22Rv1 (cell line): Measurements from ENCODE around the gene HCN1.
A peak's percentile ranks its signal among the peaks of the same experiment; 100 is the strongest.

Source experiments
- H3K27ac ChIP-seq: fragments of 450-650 bp; 2 replicates; pipeline ENCODE4 v1.5.1; 2017
- CTCF ChIP-seq: fragments of 450-650 bp; IDR thresholded peaks from 2 replicates; pipeline ENCODE4 v1.5.1; 2017; ENCODE audit warnings: mild to moderate bottlenecking
- ZFX ChIP-seq: fragments of 450-650 bp; IDR thresholded peaks from 2 replicates; pipeline ENCODE4 v1.6.1; 2017; ENCODE audit warnings: antibody characterized with exemption, borderline replicate concordance

The HCN1 gene

GRCh38 chr5:45264447-45264846 is 431.7 kb downstream of the HCN1 start:
- TF ChIP-seq ZFX = no peak
- no peak for TF ChIP-seq CTCF
- H3K27ac ChIP-seq = no peak overlapping the region

GRCh38 chr5:45262061-45262590 is 434.1 kb downstream of the HCN1 start:
- no peak for TF ChIP-seq ZFX
- TF ChIP-seq CTCF = no peak
- no peak overlapping the region for H3K27ac ChIP-seq

- no peak overlapping the region for H3K27ac ChIP-seq
- no peak for TF ChIP-seq ZFX
- no peak for TF ChIP-seq CTCF
Measured at GRCh38 chr5:45261125-45261524, 435.1 kb downstream of the HCN1 start.

DNA sequence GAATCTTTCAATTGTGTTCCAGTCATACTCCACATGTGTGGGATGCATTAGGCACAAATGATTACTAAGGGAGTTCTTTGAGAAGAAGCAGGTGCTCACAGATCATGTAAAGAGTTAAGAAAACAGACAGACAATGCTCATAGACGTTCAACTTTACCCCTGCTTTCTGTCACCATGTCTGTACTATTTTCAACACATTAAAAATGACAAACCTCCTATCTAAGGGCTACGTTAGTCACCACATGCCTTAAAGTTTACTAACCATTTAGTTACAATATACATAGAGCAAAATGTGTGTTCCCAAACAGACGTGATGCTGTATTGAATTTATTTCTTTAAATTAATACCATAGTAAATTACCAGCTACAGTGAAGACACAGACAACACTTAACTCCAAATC is 435.9 kb downstream of the HCN1 start:
- no peak for TF ChIP-seq CTCF
- no peak for TF ChIP-seq ZFX
- no peak overlapping the region for H3K27ac ChIP-seq

DNA sequence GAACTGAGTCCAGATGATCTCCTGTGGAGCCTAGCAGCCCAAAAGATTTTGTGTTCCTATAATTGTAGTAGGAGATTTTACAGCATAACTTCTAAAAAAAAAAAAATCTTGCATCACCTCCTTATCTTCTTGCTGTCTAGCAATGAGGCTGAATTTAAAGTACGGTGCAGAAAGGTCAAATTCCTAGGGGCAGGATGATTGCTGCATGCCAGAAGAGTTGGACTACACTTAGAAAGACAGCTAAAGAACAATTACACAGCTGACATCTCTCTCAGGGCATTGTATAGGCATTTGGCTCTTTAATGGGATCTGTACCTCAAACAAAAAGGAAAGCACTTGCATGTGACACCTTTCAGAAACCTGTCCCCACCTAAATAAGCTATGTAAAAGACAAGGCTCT is 443.2 kb downstream of the HCN1 start:
- H3K27ac ChIP-seq = no peak overlapping the region
- TF ChIP-seq ZFX (no peak), CTCF (no peak)

DNA sequence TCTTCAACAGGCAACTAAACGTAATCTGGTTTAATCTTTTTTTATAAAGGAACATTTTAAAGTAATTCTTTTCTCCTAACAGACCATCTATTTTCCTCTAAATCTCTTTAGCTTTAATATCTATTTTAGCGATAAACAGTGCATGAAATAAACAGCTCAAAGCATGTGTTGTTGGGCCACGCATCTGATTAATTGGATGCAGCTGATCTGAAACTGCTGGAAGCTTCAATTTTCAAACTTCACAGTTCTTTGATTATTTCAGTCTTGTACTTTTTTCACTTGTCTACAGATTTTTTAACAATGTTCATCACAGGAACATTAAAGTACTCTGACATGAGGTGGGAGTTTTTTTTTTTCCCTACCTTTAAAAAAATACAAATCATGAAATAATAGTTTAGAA is 443.6 kb downstream of the HCN1 start:
- no peak for TF ChIP-seq CTCF
- TF ChIP-seq ZFX = no peak
- H3K27ac ChIP-seq = no peak overlapping the region

DNA sequence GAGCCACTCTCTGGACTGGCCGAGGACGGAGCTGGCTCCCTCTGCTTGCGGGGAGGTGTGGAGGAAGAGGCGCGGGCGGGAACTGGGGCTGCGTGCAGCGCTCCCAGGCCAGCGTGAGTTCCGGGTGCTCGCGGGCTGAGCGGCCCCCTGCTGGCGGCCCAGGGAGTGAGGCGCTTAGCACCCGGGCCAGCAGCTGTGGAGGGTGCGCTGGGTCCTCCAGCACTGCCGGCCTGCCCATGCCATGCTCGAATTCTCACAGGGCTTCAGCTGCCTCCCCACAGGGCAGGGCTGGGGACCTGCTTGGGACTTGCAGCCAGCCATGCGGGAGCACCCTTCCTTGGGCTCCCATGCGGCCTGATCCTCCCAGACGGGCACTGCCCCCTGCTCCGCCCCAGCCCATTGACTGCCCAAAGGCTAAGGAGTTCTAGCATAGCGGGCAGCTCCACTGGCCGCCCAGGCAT is 470.6 kb downstream of the HCN1 start:
- TF ChIP-seq ZFX (no peak), CTCF (peak; percentile 11; the same call in 1 of the 2 replicates)
- H3K27ac ChIP-seq = no peak overlapping the region
